Calu3 (cell line): ENCODE data around the gene FPR2. TPM values are rescaled to one million over a fixed set of nuclear protein-coding genes. Genes with fewer than 3 reads are reported as not detected.
"Not testable (repeated sequence)": the region's sequence is repeated elsewhere in the genome, so short reads cannot be mapped to it uniquely, and the experiment has no call there.

Experiments used
- BruUV-seq: library from RNA; stranded (reverse); fragments of 400-500 nt; replicated peaks from 2 replicates; lab custom pipeline; 2021; lab: Mats Ljungman, UMichigan
- CTCF ChIA-PET: fragments of 300-600 bp; sonication (Branson Sonifier 250); formaldehyde crosslinking; loops from one replicate; lab custom pipeline; 2022; ENCODE audit warnings: antibody characterized with exemption; lab: Charles Lee
- DNase-seq: peaks from one replicate; pipeline ENCODE4 v3.0.0; 2022
- H3K27ac Mint-ChIP-seq: one replicate; pipeline ENCODE4 v1.8.0; 2022; ENCODE audit warnings: mixed read lengths; ENCODE audit not compliant: unreplicated experiment
- H3K27me3 Mint-ChIP-seq: one replicate; pipeline ENCODE4 v1.8.0; 2022; ENCODE audit warnings: mixed read lengths; ENCODE audit not compliant: unreplicated experiment
- H3K36me3 Mint-ChIP-seq: one replicate; pipeline ENCODE4 v1.8.0; 2022; ENCODE audit warnings: mild to moderate bottlenecking, moderate library complexity, mixed read lengths; ENCODE audit not compliant: insufficient read depth, unreplicated experiment
- H3K4me1 Mint-ChIP-seq: one replicate; pipeline ENCODE4 v1.8.0; 2022; ENCODE audit warnings: mild to moderate bottlenecking, low read depth, mixed read lengths; ENCODE audit not compliant: unreplicated experiment
- H3K4me3 Mint-ChIP-seq: one replicate; pipeline ENCODE4 v1.8.0; 2022; ENCODE audit warnings: mild to moderate bottlenecking, low read depth, moderate library complexity, mixed read lengths; ENCODE audit not compliant: unreplicated experiment
- H3K9me3 Mint-ChIP-seq: one replicate; pipeline ENCODE4 v1.8.0; 2022; ENCODE audit warnings: low read depth, mixed read lengths; ENCODE audit not compliant: unreplicated experiment
- intact Hi-C: fragments of 100-400 bp; cut with micrococcal nuclease; formaldehyde crosslinking; loops from one replicate; pipeline ENCODE4 v1.10.0; 2022; ENCODE audit not compliant: unreplicated experiment
- total RNA-seq: library from RNA; stranded (reverse); gene quantifications from 2 replicates; pipeline ENCODE4 v1.2.3, GENCODE V29; 2022
- TF ChIP-seq, protein P1 (sequence below): fragments of 200-600 bp; IDR thresholded peaks from one replicate; pipeline ENCODE4 v1.8.0; 2022; ENCODE audit warnings: antibody characterized with exemption; ENCODE audit not compliant: unreplicated experiment

Gene FPR2
- total RNA-seq, 1 experiment from 2014 or later: not detected

DNA sequence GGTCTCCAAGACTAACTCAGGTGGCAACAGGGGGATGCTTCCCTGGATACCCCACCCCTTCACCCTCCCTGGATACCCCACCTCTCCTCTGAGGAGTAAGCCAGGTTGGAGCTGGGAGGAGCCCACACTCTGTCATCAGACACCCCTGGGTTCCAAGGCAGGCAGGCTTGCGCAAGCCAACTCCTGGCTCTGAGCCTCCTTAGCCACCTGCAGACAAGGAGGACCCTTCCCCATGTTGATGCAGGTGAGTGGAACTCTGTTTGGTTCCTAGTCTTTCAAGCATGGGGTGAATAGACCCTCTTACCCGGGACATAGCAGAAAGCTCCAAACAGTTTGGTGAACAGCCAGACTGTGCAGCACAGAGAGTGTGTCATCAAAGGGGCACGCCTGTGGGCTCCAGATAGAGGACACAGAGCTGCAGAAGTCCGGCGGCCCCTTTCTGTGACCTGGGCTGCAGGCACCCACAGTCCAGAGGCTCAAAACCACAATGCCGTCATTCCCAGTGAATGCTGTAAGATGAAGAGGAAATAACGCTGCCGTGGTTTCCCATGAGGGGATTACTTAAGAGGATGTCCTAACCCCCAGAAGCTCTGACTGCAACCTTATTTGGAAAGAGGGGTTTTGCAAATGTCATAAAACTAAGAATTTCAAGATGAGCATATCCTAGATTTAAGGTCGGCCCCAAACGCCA is 25.1 kb upstream of the FPR2 start:
- no peaks in the 10 kb centered on the region for H3K36me3 Mint-ChIP-seq
- no peak overlapping the region for H3K4me3 Mint-ChIP-seq
- CTCF ChIA-PET: no interaction called here

DNA sequence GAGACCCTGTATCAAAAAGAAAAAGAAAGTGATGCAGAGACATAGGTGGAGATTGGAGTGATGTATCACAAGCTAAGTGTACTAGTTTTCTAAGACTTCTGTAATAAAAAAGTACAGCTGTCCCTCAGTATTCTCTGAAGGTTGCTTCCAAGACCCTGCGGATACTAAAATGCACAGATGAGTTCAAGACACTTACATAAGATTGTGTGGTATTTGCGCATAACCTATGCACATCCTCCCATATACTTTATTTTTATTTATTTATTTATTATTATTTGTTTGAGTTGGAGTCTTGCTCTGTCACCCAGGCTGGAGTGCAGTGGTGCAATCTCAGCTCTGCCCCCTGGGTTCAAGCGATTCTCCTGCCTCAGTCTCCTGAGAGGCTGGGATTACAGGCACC is 23.6 kb upstream of the FPR2 start:
- intact Hi-C loops: no loop called here
- Mint-ChIP-seq H3K27ac (no peak overlapping the region), H3K36me3 (no peaks in the 10 kb centered on the region), H3K27me3 (peaks cover 32% of the 10 kb centered on the region), H3K9me3 (peaks cover 4% of the 10 kb centered on the region), H3K4me3 (no peak overlapping the region), H3K4me1 (no peaks in the 10 kb centered on the region)
- BruUV-seq: no TSS peak
- TF ChIP-seq, protein P1, sequence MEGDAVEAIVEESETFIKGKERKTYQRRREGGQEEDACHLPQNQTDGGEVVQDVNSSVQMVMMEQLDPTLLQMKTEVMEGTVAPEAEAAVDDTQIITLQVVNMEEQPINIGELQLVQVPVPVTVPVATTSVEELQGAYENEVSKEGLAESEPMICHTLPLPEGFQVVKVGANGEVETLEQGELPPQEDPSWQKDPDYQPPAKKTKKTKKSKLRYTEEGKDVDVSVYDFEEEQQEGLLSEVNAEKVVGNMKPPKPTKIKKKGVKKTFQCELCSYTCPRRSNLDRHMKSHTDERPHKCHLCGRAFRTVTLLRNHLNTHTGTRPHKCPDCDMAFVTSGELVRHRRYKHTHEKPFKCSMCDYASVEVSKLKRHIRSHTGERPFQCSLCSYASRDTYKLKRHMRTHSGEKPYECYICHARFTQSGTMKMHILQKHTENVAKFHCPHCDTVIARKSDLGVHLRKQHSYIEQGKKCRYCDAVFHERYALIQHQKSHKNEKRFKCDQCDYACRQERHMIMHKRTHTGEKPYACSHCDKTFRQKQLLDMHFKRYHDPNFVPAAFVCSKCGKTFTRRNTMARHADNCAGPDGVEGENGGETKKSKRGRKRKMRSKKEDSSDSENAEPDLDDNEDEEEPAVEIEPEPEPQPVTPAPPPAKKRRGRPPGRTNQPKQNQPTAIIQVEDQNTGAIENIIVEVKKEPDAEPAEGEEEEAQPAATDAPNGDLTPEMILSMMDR: no peak
- no peak for DNase-seq
- CTCF ChIA-PET: no interaction called here

More for the DNA sequence above, 25.1 kb upstream of the FPR2 start:
- intact Hi-C loops: no loop called here
- DNase-seq: no peak
- TF ChIP-seq, protein P1: no peak
- Mint-ChIP-seq H3K4me1 (no peaks in the 10 kb centered on the region), H3K27me3 (peaks cover 32% of the 10 kb centered on the region), H3K27ac (no peak overlapping the region), H3K9me3 (peaks cover 4% of the 10 kb centered on the region)
- no TSS peak for BruUV-seq

DNA sequence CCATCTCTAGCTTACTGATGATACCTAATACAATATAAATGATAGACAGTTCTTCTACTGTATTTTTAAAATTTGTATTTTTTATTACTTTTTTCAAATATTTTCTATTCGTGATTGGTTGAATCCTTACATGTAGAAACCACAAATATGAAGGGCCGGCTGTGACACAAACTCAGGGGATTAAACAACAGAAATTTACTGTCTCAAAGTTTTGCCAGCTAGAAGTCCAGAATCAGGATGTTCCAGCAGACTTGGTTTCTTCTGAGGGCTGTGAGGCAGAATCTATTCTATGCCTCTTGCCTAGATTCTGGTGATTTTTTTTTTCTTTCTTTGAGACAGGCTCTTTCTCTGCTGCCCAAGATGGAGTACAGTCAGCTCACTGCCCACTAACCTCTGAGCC is 23.1 kb upstream of the FPR2 start:
- H3K4me1 Mint-ChIP-seq: no peaks in the 10 kb centered on the region
- no peak for DNase-seq
- H3K4me3 Mint-ChIP-seq: no peak overlapping the region
- BruUV-seq: no TSS peak
- peaks cover 4% of the 10 kb centered on the region for H3K9me3 Mint-ChIP-seq
- H3K36me3 Mint-ChIP-seq: no peaks in the 10 kb centered on the region
- H3K27me3 Mint-ChIP-seq: peaks cover 32% of the 10 kb centered on the region
- intact Hi-C loops: no loop called here
- no peak overlapping the region for H3K27ac Mint-ChIP-seq
- TF ChIP-seq, protein P1: no peak
- CTCF ChIA-PET: interaction anchor here (0.7 kb wide), 1 partner anchor 190 kb away, joined by 4 read pairs; no protein-coding TSS in a partner anchor

GRCh38 chr19:51738523-51738922 is 22.5 kb upstream of the FPR2 start:
- DNase-seq, H3K4me1 Mint-ChIP-seq, BruUV-seq, H3K9me3 Mint-ChIP-seq, H3K36me3 Mint-ChIP-seq, H3K4me3 Mint-ChIP-seq, intact Hi-C loops, H3K27ac Mint-ChIP-seq: not testable (repeated sequence)
- H3K27me3 Mint-ChIP-seq: peaks cover 32% of the 10 kb centered on the region
- CTCF ChIA-PET: interaction anchor here (0.7 kb wide), 1 partner anchor 190 kb away, joined by 4 read pairs; no protein-coding TSS in a partner anchor
